GM18526 (cell line): ENCODE data around the gene MYBL2.

Source experiments
- POLR2A ChIP-seq: IDR thresholded peaks from 3 replicates; pipeline ENCODE4 v1.6.1; 2011; ENCODE audit not compliant: insufficient read length; ENCODE audit errors: extremely low read depth

Gene MYBL2

GRCh38 chr20:43731927-43732326 lies 65.0 kb downstream of the MYBL2 start:
- no peak for TF ChIP-seq POLR2A

- TF ChIP-seq POLR2A = no peak
Measured at GRCh38 chr20:43736588-43737158, 69.8 kb downstream of the MYBL2 start.

GRCh38 chr20:43737925-43738324 lies 71.0 kb downstream of the MYBL2 start:
- no peak for TF ChIP-seq POLR2A

- TF ChIP-seq POLR2A = no peak
Measured at GRCh38 chr20:43739148-43739749, 72.3 kb downstream of the MYBL2 start.

- no peak for TF ChIP-seq POLR2A
Measured at GRCh38 chr20:43740642-43741041, 73.7 kb downstream of the MYBL2 start.

GRCh38 chr20:43744151-43744611 lies 77.3 kb downstream of the MYBL2 start:
- no peak for TF ChIP-seq POLR2A

GRCh38 chr20:43744966-43745730 lies 78.2 kb downstream of the MYBL2 start:
- TF ChIP-seq POLR2A = no peak

GRCh38 chr20:43746344-43747137 lies 79.6 kb downstream of the MYBL2 start:
- TF ChIP-seq POLR2A = no peak

GRCh38 chr20:43748274-43748673 lies 81.4 kb downstream of the MYBL2 start:
- no peak for TF ChIP-seq POLR2A

GRCh38 chr20:43749734-43750294 lies 82.9 kb downstream of the MYBL2 start:
- TF ChIP-seq POLR2A = no peak

- TF ChIP-seq POLR2A = no peak
Measured at GRCh38 chr20:43750774-43751166, 83.9 kb downstream of the MYBL2 start.

GRCh38 chr20:43751167-43752050 lies 84.5 kb downstream of the MYBL2 start:
- no peak for TF ChIP-seq POLR2A

GRCh38 chr20:43752051-43752360 lies 85.1 kb downstream of the MYBL2 start:
- TF ChIP-seq POLR2A = no peak

- TF ChIP-seq POLR2A = no peak
Measured at GRCh38 chr20:43752561-43753301, 85.8 kb downstream of the MYBL2 start.

- TF ChIP-seq POLR2A = no peak
Measured at GRCh38 chr20:43755390-43755789, 88.5 kb downstream of the MYBL2 start.
